Measurements from ENCODE around the gene GTF3C5. TPM values are rescaled to one million over a fixed set of nuclear protein-coding genes. Genes with fewer than 3 reads are reported as not detected.
A peak's percentile ranks its signal among the peaks of the same experiment; 100 is the strongest.

Gene GTF3C5
- total and polyA plus RNA-seq, 9 of the 15 experiments (the other 6 are each of a cell fraction or from before 2014, with no cell fraction given), result 3.8 to 118 (median 83.7) TPM

GRCh38 chr9:133064241-133065069 lies 33.7 kb downstream of the GTF3C5 start:
- H3K9me3 ChIP-seq (replicated peaks; ENCODE audit: control insufficient read depth, insufficient read depth, low read depth, low read length), result no peaks in the 10 kb centered on the region
- CTCF ChIA-PET (ENCODE audit: low intra/inter-chr PET ratio), result no interaction called here
- no peak for ATAC-seq
- H3K4me2 ChIP-seq (ENCODE audit: insufficient read depth, low read length), result no peak overlapping the region
- H2AFZ ChIP-seq (ENCODE audit: low read depth, low read length), result no peak overlapping the region
- in situ Hi-C loops (cut with MboI), result no loop called here
- no peak for FAIRE-seq
- no peak overlapping the region for H3K4me3 ChIP-seq
- H3K9ac ChIP-seq (ENCODE audit: insufficient read depth in 1 of 2, low read depth in 2 of 2, low read length in 2 of 2), result peak overlapping the region in 1 of 2 experiments; percentile 35; a peak in 1 of 4 replicates
- no peaks in the 10 kb centered on the region for H3K36me3 ChIP-seq (ENCODE audit: control insufficient read depth, insufficient read depth, low read length)
- DNase-seq (ENCODE audit: extremely low read depth in 1 of 4, low spot score in 3 of 4), result no peak
- 80% methylated on average over 21 of the region's 30 CpGs for WGBS (ENCODE audit: insufficient coverage, low coverage, missing lambda C conversion rate)
- intact Hi-C loops (cut with micrococcal nuclease), result no loop called here
- H3K4me1 ChIP-seq (replicated peaks in 1 of 2; ENCODE audit: control insufficient read depth in 2 of 2, insufficient read depth in 2 of 2, low read length in 2 of 2), result peaks cover 8 to 41% of the 10 kb centered on the region in 2 experiments
- no peak overlapping the region for H3K27ac ChIP-seq (ENCODE audit: extremely low read depth, low read depth, low read length)
- H3K27me3 ChIP-seq (ENCODE audit: control insufficient read depth in 2 of 2, insufficient read depth in 2 of 2, low read length in 2 of 2), result no peaks in the 10 kb centered on the region
- no peaks in the 10 kb centered on the region for H3K9me1 ChIP-seq (ENCODE audit: control insufficient read depth, insufficient read depth, low read length)
- no peak for TF ChIP-seq SP2 (IDR thresholded peaks at IDR 0.05; ENCODE audit: extremely low read depth, low read depth, low read length, poor library complexity, severe bottlenecking)
- TF ChIP-seq GABPA (tag; conservative IDR thresholded peaks at IDR 0.05; ENCODE audit: low read depth), result no peak
- TF ChIP-seq ATF4 (CRISPR knock-in tag; IDR thresholded peaks at IDR 0.05), result no peak
- H4K20me1 ChIP-seq (replicated peaks; ENCODE audit: control insufficient read depth, insufficient read depth, low read length), result no peaks in the 10 kb centered on the region; the same call in 1 of the 2 replicates
- POLR2A ChIA-PET, result interaction anchor here (0.6 to 1.2 kb wide), 3 partner anchors 10 to 67 kb away, joined by 3 to 5 read pairs (median 4); partner anchors contain the start of gene GTF3C5
- H3K79me2 ChIP-seq (ENCODE audit: control insufficient read depth, insufficient read depth, low read length), result no peaks in the 10 kb centered on the region
- no TSS peak for BruUV-seq (replicated peaks)

DNA sequence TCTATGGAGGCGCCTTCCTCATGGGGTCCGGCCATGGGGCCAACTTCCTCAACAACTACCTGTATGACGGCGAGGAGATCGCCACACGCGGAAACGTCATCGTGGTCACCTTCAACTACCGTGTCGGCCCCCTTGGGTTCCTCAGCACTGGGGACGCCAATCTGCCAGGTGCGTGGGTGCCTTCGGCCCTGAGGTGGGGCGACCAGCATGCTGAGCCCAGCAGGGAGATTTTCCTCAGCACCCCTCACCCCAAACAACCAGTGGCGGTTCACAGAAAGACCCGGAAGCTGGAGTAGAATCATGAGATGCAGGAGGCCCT lies 34.2 kb downstream of the GTF3C5 start:
- no peaks in the 10 kb centered on the region for H3K9me3 ChIP-seq (replicated peaks; ENCODE audit: control insufficient read depth, insufficient read depth, low read depth, low read length)
- H2AFZ ChIP-seq (ENCODE audit: low read depth, low read length), result no peak overlapping the region
- no peak for ATAC-seq
- no peaks in the 10 kb centered on the region for H3K36me3 ChIP-seq (ENCODE audit: control insufficient read depth, insufficient read depth, low read length)
- POLR2A ChIA-PET, result no interaction called here
- TF ChIP-seq ZBTB1 (CRISPR knock-in tag; IDR thresholded peaks at IDR 0.05; ENCODE audit: borderline replicate concordance, low read depth) (no peak), HNRNPL (IDR thresholded peaks at IDR 0.05; ENCODE audit: low read depth, low read length) (no peak), NR3C1 (CRISPR knock-in tag; IDR thresholded peaks at IDR 0.05) (no peak), SNRNP70 (optimal IDR thresholded peaks at IDR 0.05; ENCODE audit: low read depth, low read length) (no peak), POLR2G (IDR thresholded peaks at IDR 0.05; ENCODE audit: low read depth, low read length) (0 out of 2 replicates have a peak, but pooled peaks have one; percentile 16), ZC3H8 (IDR thresholded peaks at IDR 0.05) (no peak)
- TF ChIP-seq, protein P1, sequence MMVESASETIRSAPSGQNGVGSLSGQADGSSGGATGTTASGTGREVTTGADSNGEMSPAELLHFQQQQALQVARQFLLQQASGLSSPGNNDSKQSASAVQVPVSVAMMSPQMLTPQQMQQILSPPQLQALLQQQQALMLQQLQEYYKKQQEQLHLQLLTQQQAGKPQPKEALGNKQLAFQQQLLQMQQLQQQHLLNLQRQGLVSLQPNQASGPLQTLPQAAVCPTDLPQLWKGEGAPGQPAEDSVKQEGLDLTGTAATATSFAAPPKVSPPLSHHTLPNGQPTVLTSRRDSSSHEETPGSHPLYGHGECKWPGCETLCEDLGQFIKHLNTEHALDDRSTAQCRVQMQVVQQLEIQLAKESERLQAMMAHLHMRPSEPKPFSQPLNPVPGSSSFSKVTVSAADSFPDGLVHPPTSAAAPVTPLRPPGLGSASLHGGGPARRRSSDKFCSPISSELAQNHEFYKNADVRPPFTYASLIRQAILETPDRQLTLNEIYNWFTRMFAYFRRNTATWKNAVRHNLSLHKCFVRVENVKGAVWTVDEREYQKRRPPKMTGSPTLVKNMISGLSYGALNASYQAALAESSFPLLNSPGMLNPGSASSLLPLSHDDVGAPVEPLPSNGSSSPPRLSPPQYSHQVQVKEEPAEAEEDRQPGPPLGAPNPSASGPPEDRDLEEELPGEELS (CRISPR knock-in tag; IDR thresholded peaks at IDR 0.05; ENCODE audit: borderline replicate concordance), result no peak
- no peak overlapping the region for H3K4me3 ChIP-seq
- no peaks in the 10 kb centered on the region for H3K79me2 ChIP-seq (ENCODE audit: control insufficient read depth, insufficient read depth, low read length)
- no peaks in the 10 kb centered on the region for H4K20me1 ChIP-seq (replicated peaks; ENCODE audit: control insufficient read depth, insufficient read depth, low read length)
- no peak overlapping the region for H3K27ac ChIP-seq (ENCODE audit: extremely low read depth, low read depth, low read length)
- no peak overlapping the region for H3K4me2 ChIP-seq (ENCODE audit: insufficient read depth, low read length)
- H3K27me3 ChIP-seq (ENCODE audit: control insufficient read depth in 2 of 2, insufficient read depth in 2 of 2, low read length in 2 of 2), result no peaks in the 10 kb centered on the region
- no peak for FAIRE-seq
- intact Hi-C loops (cut with micrococcal nuclease) (no loop called here), in situ Hi-C loops (cut with MboI) (no loop called here)
- no TSS peak for BruUV-seq (replicated peaks)
- CTCF ChIA-PET (ENCODE audit: low intra/inter-chr PET ratio), result no interaction called here
- no peak overlapping the region for H3K9ac ChIP-seq (ENCODE audit: insufficient read depth in 1 of 2, low read depth in 2 of 2, low read length in 2 of 2)
- H3K9me1 ChIP-seq (ENCODE audit: control insufficient read depth, insufficient read depth, low read length), result no peaks in the 10 kb centered on the region
- 82% methylated on average over 17 of the region's 17 CpGs for WGBS (ENCODE audit: insufficient coverage, low coverage, missing lambda C conversion rate)
- H3K4me1 ChIP-seq (replicated peaks in 1 of 2; ENCODE audit: control insufficient read depth in 2 of 2, insufficient read depth in 2 of 2, low read length in 2 of 2), result peaks cover 4 to 35% of the 10 kb centered on the region in 2 experiments
- no peak for DNase-seq (ENCODE audit: extremely low read depth in 1 of 4, low spot score in 3 of 4)
